IMR-90 (cell line): Measurements from ENCODE around the gene SSNA1.

Experiments
- POLR2A ChIP-seq: IDR thresholded peaks from 2 replicates; pipeline ENCODE4 v1.6.1; 2012; ENCODE audit warnings: mild to moderate bottlenecking, low read depth, low read length
- SMC3 ChIP-seq: fragments of 150-350 bp; IDR thresholded peaks from 2 replicates; pipeline ENCODE4 v1.6.1; 2016; ENCODE audit warnings: low read depth, mild to moderate bottlenecking, antibody characterized with exemption, low read length, moderate library complexity
- TF ChIP-seq, protein P1 (sequence below): conservative IDR thresholded peaks from 2 replicates; pipeline ENCODE4 v1.5.1; 2012; ENCODE audit warnings: mild to moderate bottlenecking, low read depth, low read length, improper control_type of control experiment

DNA sequence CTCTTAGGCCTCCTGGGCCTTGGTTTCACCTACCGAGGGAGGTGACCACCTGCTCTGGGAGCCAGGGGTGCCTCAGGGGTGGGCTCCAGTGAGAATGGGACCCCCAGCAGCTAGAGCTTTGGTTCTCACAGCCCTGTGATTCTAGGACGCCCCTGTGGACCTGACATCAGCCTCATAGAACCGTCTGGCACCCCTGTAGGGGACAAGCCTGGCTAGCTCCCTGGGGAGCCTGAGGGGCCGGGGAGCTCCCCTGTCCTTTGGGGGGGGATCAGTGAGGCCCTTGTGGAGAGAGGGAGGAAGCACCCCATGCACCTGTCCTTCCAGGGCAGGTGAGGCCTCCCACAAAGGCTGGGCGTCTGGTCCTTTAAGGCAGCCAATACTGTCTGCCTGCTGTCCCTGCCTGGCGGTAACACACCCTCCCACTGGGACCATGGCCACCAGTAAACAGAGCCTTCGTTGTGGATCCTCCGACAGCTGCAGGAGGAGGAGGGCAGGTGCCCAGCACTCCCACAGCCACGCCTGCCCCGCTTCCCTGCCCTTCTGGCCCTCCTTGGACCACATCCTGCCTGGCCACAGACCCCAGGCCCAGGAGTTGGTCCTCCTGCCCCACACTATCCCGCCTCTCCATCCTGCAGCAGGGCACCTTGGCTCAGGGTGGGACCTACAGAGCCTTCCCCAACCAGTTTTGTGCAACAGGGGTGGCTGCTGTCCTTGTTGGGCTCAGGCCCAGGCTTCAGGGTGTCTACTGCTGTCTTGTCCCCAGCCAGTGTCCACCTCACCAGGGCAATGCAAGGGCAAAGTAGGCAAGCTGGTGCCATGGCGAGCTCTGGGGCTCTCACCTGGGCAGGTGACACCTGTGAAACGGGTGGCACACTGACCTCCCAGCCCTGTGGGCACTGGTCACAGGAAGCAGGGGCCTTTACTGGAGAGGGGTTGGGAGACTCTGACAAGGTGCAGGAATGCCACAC, 49.6 kb downstream of the SSNA1 start:
- TF ChIP-seq, protein P1, sequence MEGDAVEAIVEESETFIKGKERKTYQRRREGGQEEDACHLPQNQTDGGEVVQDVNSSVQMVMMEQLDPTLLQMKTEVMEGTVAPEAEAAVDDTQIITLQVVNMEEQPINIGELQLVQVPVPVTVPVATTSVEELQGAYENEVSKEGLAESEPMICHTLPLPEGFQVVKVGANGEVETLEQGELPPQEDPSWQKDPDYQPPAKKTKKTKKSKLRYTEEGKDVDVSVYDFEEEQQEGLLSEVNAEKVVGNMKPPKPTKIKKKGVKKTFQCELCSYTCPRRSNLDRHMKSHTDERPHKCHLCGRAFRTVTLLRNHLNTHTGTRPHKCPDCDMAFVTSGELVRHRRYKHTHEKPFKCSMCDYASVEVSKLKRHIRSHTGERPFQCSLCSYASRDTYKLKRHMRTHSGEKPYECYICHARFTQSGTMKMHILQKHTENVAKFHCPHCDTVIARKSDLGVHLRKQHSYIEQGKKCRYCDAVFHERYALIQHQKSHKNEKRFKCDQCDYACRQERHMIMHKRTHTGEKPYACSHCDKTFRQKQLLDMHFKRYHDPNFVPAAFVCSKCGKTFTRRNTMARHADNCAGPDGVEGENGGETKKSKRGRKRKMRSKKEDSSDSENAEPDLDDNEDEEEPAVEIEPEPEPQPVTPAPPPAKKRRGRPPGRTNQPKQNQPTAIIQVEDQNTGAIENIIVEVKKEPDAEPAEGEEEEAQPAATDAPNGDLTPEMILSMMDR = no peak
- TF ChIP-seq POLR2A = no peak
- TF ChIP-seq SMC3 = no peak
